ENCODE results near the gene CHRNA10. TPM values are rescaled to one million over a fixed set of nuclear protein-coding genes. Genes with fewer than 3 reads are reported as not detected.

Gene CHRNA10
- total and polyA plus RNA-seq, 2 experiments from 2014 or later = 0.53 TPM; not detected in 1

DNA sequence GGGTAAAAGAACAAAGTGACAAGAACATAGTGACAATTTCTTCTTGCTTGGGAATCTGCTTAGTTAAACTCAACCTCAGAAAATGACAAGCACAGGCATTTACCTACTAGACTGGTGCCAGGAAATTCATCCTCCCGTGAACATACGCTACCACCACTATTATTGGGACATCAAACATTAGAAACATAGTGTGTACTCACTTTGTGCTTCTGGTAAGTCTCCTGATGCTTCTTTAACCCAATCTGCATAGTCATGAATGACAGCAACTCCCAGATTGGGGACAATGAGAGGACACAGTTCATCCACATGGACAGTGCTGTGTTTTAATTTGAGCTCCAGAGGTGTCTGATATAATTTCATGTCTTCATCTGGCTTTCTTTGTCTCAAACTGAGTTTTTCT, 29.2 kb upstream of the CHRNA10 start:
- TF ChIP-seq EZH2phosphoT487 (IDR thresholded peaks at IDR 0.05; ENCODE audit: low read depth, severe bottlenecking, unreplicated experiment) (no peak), EZH2 (IDR thresholded peaks at IDR 0.05; ENCODE audit: borderline replicate concordance) (no peak)
- TF ChIP-seq, protein P1, sequence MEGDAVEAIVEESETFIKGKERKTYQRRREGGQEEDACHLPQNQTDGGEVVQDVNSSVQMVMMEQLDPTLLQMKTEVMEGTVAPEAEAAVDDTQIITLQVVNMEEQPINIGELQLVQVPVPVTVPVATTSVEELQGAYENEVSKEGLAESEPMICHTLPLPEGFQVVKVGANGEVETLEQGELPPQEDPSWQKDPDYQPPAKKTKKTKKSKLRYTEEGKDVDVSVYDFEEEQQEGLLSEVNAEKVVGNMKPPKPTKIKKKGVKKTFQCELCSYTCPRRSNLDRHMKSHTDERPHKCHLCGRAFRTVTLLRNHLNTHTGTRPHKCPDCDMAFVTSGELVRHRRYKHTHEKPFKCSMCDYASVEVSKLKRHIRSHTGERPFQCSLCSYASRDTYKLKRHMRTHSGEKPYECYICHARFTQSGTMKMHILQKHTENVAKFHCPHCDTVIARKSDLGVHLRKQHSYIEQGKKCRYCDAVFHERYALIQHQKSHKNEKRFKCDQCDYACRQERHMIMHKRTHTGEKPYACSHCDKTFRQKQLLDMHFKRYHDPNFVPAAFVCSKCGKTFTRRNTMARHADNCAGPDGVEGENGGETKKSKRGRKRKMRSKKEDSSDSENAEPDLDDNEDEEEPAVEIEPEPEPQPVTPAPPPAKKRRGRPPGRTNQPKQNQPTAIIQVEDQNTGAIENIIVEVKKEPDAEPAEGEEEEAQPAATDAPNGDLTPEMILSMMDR (IDR thresholded peaks at IDR 0.05; ENCODE audit: poor library complexity) = no peak
- no peaks in the 10 kb centered on the region for H3K4me1 ChIP-seq (ENCODE audit: insufficient read depth)
- WGBS (ENCODE audit: low lambda C conversion rate, missing lambda C conversion rate) = 94% methylated on average over 2 of the region's 2 CpGs

DNA sequence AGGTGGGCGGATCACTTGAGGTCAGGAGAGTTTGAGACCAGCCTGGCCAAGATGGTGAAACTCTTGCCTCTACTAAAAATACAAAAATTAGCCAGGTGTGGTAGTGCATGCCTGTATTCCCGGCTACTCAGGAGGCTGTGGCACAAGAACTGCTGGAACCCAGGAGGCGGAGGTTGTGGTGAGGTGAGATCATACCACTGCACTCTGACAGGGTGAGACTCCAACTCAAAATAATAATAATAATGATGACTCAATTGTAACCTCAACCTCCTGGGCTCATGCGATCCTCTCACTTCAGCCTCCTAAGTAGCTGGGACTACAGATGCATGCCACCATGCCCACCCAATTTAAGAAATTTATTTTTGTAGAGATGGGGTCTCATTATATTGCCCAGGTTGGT, 15.6 kb upstream of the CHRNA10 start:
- no peaks in the 10 kb centered on the region for H4K20me1 ChIP-seq (ENCODE audit: insufficient read depth, poor library complexity, severe bottlenecking)
- TF ChIP-seq, protein P1 (IDR thresholded peaks at IDR 0.05; ENCODE audit: poor library complexity) = no peak
- TF ChIP-seq EZH2 (IDR thresholded peaks at IDR 0.05; ENCODE audit: borderline replicate concordance) (no peak), EZH2phosphoT487 (IDR thresholded peaks at IDR 0.05; ENCODE audit: low read depth, severe bottlenecking, unreplicated experiment) (no peak)
- H3K79me2 ChIP-seq = no peaks in the 10 kb centered on the region
- H3K36me3 ChIP-seq (replicated peaks; ENCODE audit: insufficient read depth, low read depth) = no peaks in the 10 kb centered on the region
- 75% methylated on average over 4 of the region's 4 CpGs for whole genome bisulfite sequencing (ENCODE audit: low lambda C conversion rate, missing lambda C conversion rate)
- no peak overlapping the region for H2AFZ ChIP-seq
- no peak overlapping the region for H3K4me2 ChIP-seq
- no peaks in the 10 kb centered on the region for H3K9me3 ChIP-seq (ENCODE audit: low read depth)
- H3K27me3 ChIP-seq = no peaks in the 10 kb centered on the region
- H3K9me2 ChIP-seq (replicated peaks; ENCODE audit: insufficient read depth) = no peaks in the 10 kb centered on the region
- H3K4me3 ChIP-seq = no peak overlapping the region
- no peak for DNase-seq (ENCODE audit: low spot score)
- no peak overlapping the region for H3K27ac ChIP-seq
- H3K4me1 ChIP-seq (ENCODE audit: insufficient read depth) = no peaks in the 10 kb centered on the region

More for the DNA sequence above, 29.2 kb upstream of the CHRNA10 start:
- no peaks in the 10 kb centered on the region for H3K36me3 ChIP-seq (replicated peaks; ENCODE audit: insufficient read depth, low read depth)
- H2AFZ ChIP-seq = no peak overlapping the region
- H3K27ac ChIP-seq = no peak overlapping the region
- no peak for DNase-seq (ENCODE audit: low spot score)
- H3K27me3 ChIP-seq = no peaks in the 10 kb centered on the region
- H3K4me3 ChIP-seq = no peak overlapping the region
- no peaks in the 10 kb centered on the region for H3K9me2 ChIP-seq (replicated peaks; ENCODE audit: insufficient read depth)
- H3K9me3 ChIP-seq (ENCODE audit: low read depth) = no peaks in the 10 kb centered on the region
- no peaks in the 10 kb centered on the region for H3K79me2 ChIP-seq
- H3K4me2 ChIP-seq = no peak overlapping the region
- no peaks in the 10 kb centered on the region for H4K20me1 ChIP-seq (ENCODE audit: insufficient read depth, poor library complexity, severe bottlenecking)

DNA sequence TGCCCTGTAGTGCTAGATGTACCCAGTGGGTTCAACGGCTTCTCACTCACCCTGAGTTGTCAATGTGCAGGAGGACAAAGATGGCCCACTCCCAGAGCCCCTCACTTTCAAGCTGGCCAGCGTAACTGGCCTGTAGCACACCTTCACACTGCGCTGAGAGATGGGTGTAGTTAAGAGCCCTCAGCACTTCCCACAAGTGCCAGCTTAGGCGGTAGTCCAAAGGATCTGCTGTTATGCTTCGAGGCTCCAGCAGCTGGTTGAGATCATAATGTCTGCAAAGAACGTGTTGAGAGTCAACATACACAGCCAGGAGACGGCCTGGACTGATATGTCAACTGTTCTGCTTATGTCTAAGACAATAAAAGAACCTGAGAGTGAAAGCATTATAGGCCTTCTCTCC, 14.7 kb upstream of the CHRNA10 start:
- Histone ChIP-seq H3K4me1 (ENCODE audit: insufficient read depth) (no peaks in the 10 kb centered on the region), H3K27me3 (no peaks in the 10 kb centered on the region), H3K79me2 (no peaks in the 10 kb centered on the region), H3K9me3 (ENCODE audit: low read depth) (no peaks in the 10 kb centered on the region), H3K4me3 (no peak overlapping the region), H2AFZ (no peak overlapping the region), H3K36me3 (replicated peaks; ENCODE audit: insufficient read depth, low read depth) (no peaks in the 10 kb centered on the region), H3K9me2 (replicated peaks; ENCODE audit: insufficient read depth) (no peaks in the 10 kb centered on the region), H4K20me1 (ENCODE audit: insufficient read depth, poor library complexity, severe bottlenecking) (no peaks in the 10 kb centered on the region), H3K27ac (no peak overlapping the region), H3K4me2 (no peak overlapping the region)
- DNase-seq (ENCODE audit: low spot score) = no peak
- WGBS (ENCODE audit: low lambda C conversion rate, missing lambda C conversion rate) = 72% methylated on average over 7 of the region's 7 CpGs
- TF ChIP-seq EZH2phosphoT487 (IDR thresholded peaks at IDR 0.05; ENCODE audit: low read depth, severe bottlenecking, unreplicated experiment) = no peak
- TF ChIP-seq, protein P1 (IDR thresholded peaks at IDR 0.05; ENCODE audit: poor library complexity) = no peak
- no peak for TF ChIP-seq EZH2 (IDR thresholded peaks at IDR 0.05; ENCODE audit: borderline replicate concordance)

DNA sequence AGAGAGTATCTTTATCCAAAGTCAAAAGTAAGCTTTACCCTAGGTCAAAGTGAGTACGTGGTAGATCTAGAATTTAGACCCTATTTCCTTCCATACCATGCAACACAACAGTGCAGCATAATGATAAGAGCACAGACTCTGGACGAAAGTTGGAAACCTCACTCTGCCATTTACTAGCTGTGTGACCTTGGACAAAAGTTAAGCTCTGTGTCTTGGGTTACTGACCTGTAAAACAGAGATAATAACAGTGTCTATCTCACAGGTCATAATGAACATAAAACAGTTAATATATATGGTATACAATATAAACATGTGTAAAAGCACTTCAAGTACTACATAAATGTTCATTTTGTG, 13.6 kb upstream of the CHRNA10 start:
- H3K4me2 ChIP-seq = no peak overlapping the region
- H3K27ac ChIP-seq = no peak overlapping the region
- no peaks in the 10 kb centered on the region for H4K20me1 ChIP-seq (ENCODE audit: insufficient read depth, poor library complexity, severe bottlenecking)
- no peak overlapping the region for H3K4me3 ChIP-seq
- H3K9me2 ChIP-seq (replicated peaks; ENCODE audit: insufficient read depth) = no peaks in the 10 kb centered on the region
- H3K79me2 ChIP-seq = no peaks in the 10 kb centered on the region
- WGBS (ENCODE audit: low lambda C conversion rate, missing lambda C conversion rate) = 39% methylated on average over 2 of the region's 2 CpGs
- H3K36me3 ChIP-seq (replicated peaks; ENCODE audit: insufficient read depth, low read depth) = no peaks in the 10 kb centered on the region
- no peaks in the 10 kb centered on the region for H3K4me1 ChIP-seq (ENCODE audit: insufficient read depth)
- no peak for TF ChIP-seq EZH2 (IDR thresholded peaks at IDR 0.05; ENCODE audit: borderline replicate concordance)
- TF ChIP-seq, protein P1 (IDR thresholded peaks at IDR 0.05; ENCODE audit: poor library complexity) = no peak
- no peak for TF ChIP-seq EZH2phosphoT487 (IDR thresholded peaks at IDR 0.05; ENCODE audit: low read depth, severe bottlenecking, unreplicated experiment)
- H3K27me3 ChIP-seq = no peaks in the 10 kb centered on the region
- H2AFZ ChIP-seq = no peak overlapping the region
- H3K9me3 ChIP-seq (ENCODE audit: low read depth) = no peaks in the 10 kb centered on the region
- no peak for DNase-seq (ENCODE audit: low spot score)

All from hepatocyte (in vitro differentiated cells).